ENCODE measurements around the gene RORC. TPM values are rescaled to one million over a fixed set of nuclear protein-coding genes. Genes with fewer than 3 reads are reported as not detected.

The RORC gene
- total and polyA plus RNA-seq, 2 donors (not counting 1 experiment from before 2014, with no cell fraction given) = 0.17 TPM; not detected in 1

DNA sequence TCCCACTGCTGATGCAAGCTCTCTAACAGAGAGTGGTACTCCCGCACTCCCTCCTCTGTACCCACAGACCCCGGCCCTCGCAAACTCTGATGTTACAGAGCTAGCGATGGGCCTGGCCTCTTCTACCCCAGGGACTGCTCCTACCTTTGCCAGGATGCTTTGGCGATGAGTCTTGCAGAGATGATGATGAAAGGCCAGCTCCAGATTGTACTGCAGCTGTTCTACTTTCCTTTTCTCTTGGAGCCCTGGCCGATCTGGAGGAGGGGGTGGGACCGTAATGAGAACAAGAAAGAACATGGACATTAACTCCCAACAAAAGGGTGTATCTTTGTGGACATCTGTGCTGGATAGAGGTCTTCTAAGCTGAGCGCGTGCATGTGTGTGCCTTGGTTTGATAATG lies 20.4 kb downstream of the RORC start:
- no peak overlapping the region for H2AFZ ChIP-seq (ENCODE audit: low read length)
- H3K27ac ChIP-seq (ENCODE audit: insufficient read depth, low read length) = no peak overlapping the region
- no peak overlapping the region for H3K4me3 ChIP-seq (replicated peaks in 1 of 4; ENCODE audit: control extremely low read depth in 1 of 4, insufficient read depth in 1 of 4, low read depth in 3 of 4, low read length in 4 of 4)
- H3K79me2 ChIP-seq (ENCODE audit: control insufficient read depth, insufficient read depth, low read length) = no peaks in the 10 kb centered on the region
- no peak for DNase-seq (ENCODE audit: low read depth in 2 of 2)
- no peaks in the 10 kb centered on the region for H3K9me3 ChIP-seq (ENCODE audit: control insufficient read depth, insufficient read depth, low read depth, low read length)
- no peak overlapping the region for H3K4me2 ChIP-seq (ENCODE audit: extremely low read depth, insufficient read depth, low read length)
- no peaks in the 10 kb centered on the region for H3K4me1 ChIP-seq (ENCODE audit: control insufficient read depth, extremely low read depth, insufficient read depth, low read length)
- TF ChIP-seq, protein P1, sequence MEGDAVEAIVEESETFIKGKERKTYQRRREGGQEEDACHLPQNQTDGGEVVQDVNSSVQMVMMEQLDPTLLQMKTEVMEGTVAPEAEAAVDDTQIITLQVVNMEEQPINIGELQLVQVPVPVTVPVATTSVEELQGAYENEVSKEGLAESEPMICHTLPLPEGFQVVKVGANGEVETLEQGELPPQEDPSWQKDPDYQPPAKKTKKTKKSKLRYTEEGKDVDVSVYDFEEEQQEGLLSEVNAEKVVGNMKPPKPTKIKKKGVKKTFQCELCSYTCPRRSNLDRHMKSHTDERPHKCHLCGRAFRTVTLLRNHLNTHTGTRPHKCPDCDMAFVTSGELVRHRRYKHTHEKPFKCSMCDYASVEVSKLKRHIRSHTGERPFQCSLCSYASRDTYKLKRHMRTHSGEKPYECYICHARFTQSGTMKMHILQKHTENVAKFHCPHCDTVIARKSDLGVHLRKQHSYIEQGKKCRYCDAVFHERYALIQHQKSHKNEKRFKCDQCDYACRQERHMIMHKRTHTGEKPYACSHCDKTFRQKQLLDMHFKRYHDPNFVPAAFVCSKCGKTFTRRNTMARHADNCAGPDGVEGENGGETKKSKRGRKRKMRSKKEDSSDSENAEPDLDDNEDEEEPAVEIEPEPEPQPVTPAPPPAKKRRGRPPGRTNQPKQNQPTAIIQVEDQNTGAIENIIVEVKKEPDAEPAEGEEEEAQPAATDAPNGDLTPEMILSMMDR (conservative IDR thresholded peaks at IDR 0.05 in 1 of 2, IDR thresholded peaks at IDR 0.05 in 1 of 2; ENCODE audit: low read depth in 1 of 2, low read length in 2 of 2) = no peak
- TF ChIP-seq EZH2 (IDR thresholded peaks at IDR 0.05; ENCODE audit: low read length, missing control alignments) = no peak
- H3K27me3 ChIP-seq (ENCODE audit: control insufficient read depth, insufficient read depth, low read length) = peaks cover 32% of the 10 kb centered on the region
- H3K36me3 ChIP-seq (ENCODE audit: control insufficient read depth, insufficient read depth, low read length) = no peaks in the 10 kb centered on the region
- H4K20me1 ChIP-seq (ENCODE audit: control insufficient read depth, extremely low read depth, insufficient read depth, low read length) = no peaks in the 10 kb centered on the region
- no peak overlapping the region for H3K9ac ChIP-seq (ENCODE audit: insufficient read depth, low read length)

DNA sequence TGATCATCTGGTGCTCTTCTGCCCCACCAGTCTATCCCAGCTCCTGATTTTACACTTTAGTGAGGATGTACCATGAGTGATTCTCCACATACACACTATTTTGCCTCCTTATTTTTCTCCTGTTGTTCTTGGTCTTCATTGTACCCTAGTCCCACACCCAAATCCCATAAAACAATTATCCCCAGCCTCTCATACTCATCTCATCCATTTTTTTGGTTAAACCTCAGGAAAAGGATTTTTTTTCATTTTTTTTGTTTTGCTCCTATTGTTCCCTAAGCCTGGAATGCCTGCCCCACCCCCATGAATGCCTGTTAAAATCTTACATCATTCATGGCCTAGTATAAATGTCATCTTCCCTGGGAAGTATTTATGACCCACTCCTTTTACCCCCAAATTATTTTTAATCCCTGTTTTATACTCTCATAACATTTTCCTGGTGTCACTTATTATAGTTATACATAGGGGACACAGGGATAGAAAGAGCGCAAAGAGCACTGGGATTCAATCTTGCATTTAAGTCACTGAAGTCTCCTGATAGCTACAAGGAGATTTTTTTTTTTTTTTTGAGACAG lies 21.5 kb downstream of the RORC start:
- Histone ChIP-seq H3K4me3 (replicated peaks in 1 of 4; ENCODE audit: control extremely low read depth in 1 of 4, insufficient read depth in 1 of 4, low read depth in 3 of 4, low read length in 4 of 4) (no peak overlapping the region), H3K4me1 (ENCODE audit: control insufficient read depth, extremely low read depth, insufficient read depth, low read length) (no peaks in the 10 kb centered on the region), H3K9me3 (ENCODE audit: control insufficient read depth, insufficient read depth, low read depth, low read length) (no peaks in the 10 kb centered on the region), H4K20me1 (ENCODE audit: control insufficient read depth, extremely low read depth, insufficient read depth, low read length) (no peaks in the 10 kb centered on the region), H3K4me2 (ENCODE audit: extremely low read depth, insufficient read depth, low read length) (no peak overlapping the region), H3K27ac (ENCODE audit: insufficient read depth, low read length) (no peak overlapping the region), H2AFZ (ENCODE audit: low read length) (no peak overlapping the region), H3K36me3 (ENCODE audit: control insufficient read depth, insufficient read depth, low read length) (no peaks in the 10 kb centered on the region), H3K27me3 (ENCODE audit: control insufficient read depth, insufficient read depth, low read length) (peaks cover 38% of the 10 kb centered on the region), H3K79me2 (ENCODE audit: control insufficient read depth, insufficient read depth, low read length) (no peaks in the 10 kb centered on the region), H3K9ac (ENCODE audit: insufficient read depth, low read length) (no peak overlapping the region)
- no peak for TF ChIP-seq EZH2 (IDR thresholded peaks at IDR 0.05; ENCODE audit: low read length, missing control alignments)
- TF ChIP-seq, protein P1 (conservative IDR thresholded peaks at IDR 0.05 in 1 of 2, IDR thresholded peaks at IDR 0.05 in 1 of 2; ENCODE audit: low read depth in 1 of 2, low read length in 2 of 2) = no peak
- no peak for DNase-seq (ENCODE audit: low read depth in 2 of 2)

DNA sequence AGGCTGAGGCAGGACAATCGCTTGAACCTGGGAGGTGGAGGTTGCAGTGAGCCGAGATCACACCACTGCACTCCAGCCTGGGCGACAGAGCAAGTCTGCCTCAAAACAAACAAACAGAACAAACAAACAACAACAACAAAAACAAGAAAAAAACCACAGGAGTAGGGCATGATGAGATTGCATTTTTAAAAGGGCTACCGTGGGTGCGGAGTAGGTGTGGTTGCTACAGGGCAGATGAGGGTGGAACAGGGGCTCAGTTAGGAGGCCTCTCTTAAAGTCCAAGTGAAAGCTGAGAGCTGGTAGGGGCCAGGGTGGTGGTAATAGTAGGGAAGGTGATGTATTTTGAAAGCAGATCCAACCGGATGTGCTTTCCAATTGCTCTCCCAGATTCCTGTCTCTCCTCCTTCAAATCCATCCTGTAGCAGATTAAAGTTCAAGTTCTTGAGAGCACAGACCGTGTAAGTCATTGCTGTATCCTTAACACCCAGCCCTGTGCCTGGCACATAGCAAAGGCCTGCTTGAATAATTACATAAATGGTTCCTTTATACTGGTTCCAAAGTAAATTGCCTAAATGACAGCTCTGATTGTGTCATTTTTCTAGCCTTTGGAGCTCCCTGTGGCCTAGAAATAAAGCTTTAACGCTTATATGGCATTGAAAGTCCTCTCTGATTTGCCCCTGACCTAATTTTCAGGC lies 22.2 kb downstream of the RORC start:
- Histone ChIP-seq H4K20me1 (ENCODE audit: control insufficient read depth, extremely low read depth, insufficient read depth, low read length) (no peaks in the 10 kb centered on the region), H3K9me3 (ENCODE audit: control insufficient read depth, insufficient read depth, low read depth, low read length) (no peaks in the 10 kb centered on the region), H3K9ac (ENCODE audit: insufficient read depth, low read length) (no peak overlapping the region), H3K36me3 (ENCODE audit: control insufficient read depth, insufficient read depth, low read length) (no peaks in the 10 kb centered on the region), H3K4me2 (ENCODE audit: extremely low read depth, insufficient read depth, low read length) (no peak overlapping the region), H3K4me1 (ENCODE audit: control insufficient read depth, extremely low read depth, insufficient read depth, low read length) (no peaks in the 10 kb centered on the region), H3K4me3 (replicated peaks in 1 of 4; ENCODE audit: control extremely low read depth in 1 of 4, insufficient read depth in 1 of 4, low read depth in 3 of 4, low read length in 4 of 4) (no peak overlapping the region), H3K27me3 (ENCODE audit: control insufficient read depth, insufficient read depth, low read length) (peaks cover 41% of the 10 kb centered on the region), H3K79me2 (ENCODE audit: control insufficient read depth, insufficient read depth, low read length) (no peaks in the 10 kb centered on the region), H3K27ac (ENCODE audit: insufficient read depth, low read length) (no peak overlapping the region), H2AFZ (ENCODE audit: low read length) (no peak overlapping the region)
- TF ChIP-seq, protein P1 (conservative IDR thresholded peaks at IDR 0.05 in 1 of 2, IDR thresholded peaks at IDR 0.05 in 1 of 2; ENCODE audit: low read depth in 1 of 2, low read length in 2 of 2) = no peak
- no peak for TF ChIP-seq EZH2 (IDR thresholded peaks at IDR 0.05; ENCODE audit: low read length, missing control alignments)
- DNase-seq (ENCODE audit: low read depth in 2 of 2) = no peak

Measured in fibroblast of lung (primary cell).